Inflammatory macrophage (primary cell): Measurements from ENCODE around the gene ZCCHC14.
"Not testable (repeated sequence)": the region's sequence is repeated elsewhere in the genome, so short reads cannot be mapped to it uniquely, and the experiment has no call there.

Experiments used
- DNase-seq, 2 donors: peaks; one replicate each; pipeline ENCODE4 v3.0.0-alpha.2; 2020 to 2022

Gene ZCCHC14

GRCh38 chr16:87380881-87381280 lies 111.9 kb downstream of the ZCCHC14 start:
- DNase-seq, result no peak

- DNase-seq, result no peak
Observed at GRCh38 chr16:87380403-87380802, 112.4 kb downstream of the ZCCHC14 start.

- DNase-seq, result not testable (repeated sequence)
Observed at GRCh38 chr16:87379312-87379752, 113.5 kb downstream of the ZCCHC14 start.

- DNase-seq, result no peak
Observed at GRCh38 chr16:87376660-87377059, 116.2 kb downstream of the ZCCHC14 start.

- peak in 1 of 2 donors; percentile 17 for DNase-seq
Observed at GRCh38 chr16:87375426-87376135, 117.2 kb downstream of the ZCCHC14 start.

GRCh38 chr16:87374313-87374712 lies 118.5 kb downstream of the ZCCHC14 start:
- DNase-seq, result no peak

- DNase-seq, result no peak
Observed at GRCh38 chr16:87372305-87372704, 120.5 kb downstream of the ZCCHC14 start.

- DNase-seq, result no peak
Observed at GRCh38 chr16:87371261-87371866, 121.5 kb downstream of the ZCCHC14 start.

- DNase-seq, result no peak
Observed at GRCh38 chr16:87369796-87370719, 122.8 kb downstream of the ZCCHC14 start.

GRCh38 chr16:87369117-87369765 lies 123.6 kb downstream of the ZCCHC14 start:
- DNase-seq, result no peak

GRCh38 chr16:87368029-87368770 lies 124.6 kb downstream of the ZCCHC14 start:
- DNase-seq, result peak; percentile 27 to 76

- DNase-seq, result no peak
Observed at GRCh38 chr16:87367529-87367928, 125.3 kb downstream of the ZCCHC14 start.

GRCh38 chr16:87366930-87367329 lies 125.9 kb downstream of the ZCCHC14 start:
- no peak for DNase-seq

- DNase-seq, result no peak
Observed at GRCh38 chr16:87366288-87366687, 126.5 kb downstream of the ZCCHC14 start.

- no peak for DNase-seq
Observed at GRCh38 chr16:87365021-87365713, 127.7 kb downstream of the ZCCHC14 start.

GRCh38 chr16:87363771-87364455 lies 128.9 kb downstream of the ZCCHC14 start:
- no peak for DNase-seq

GRCh38 chr16:87362828-87363559 lies 129.8 kb downstream of the ZCCHC14 start:
- DNase-seq, result not testable (repeated sequence)

GRCh38 chr16:87361916-87362619 lies 130.8 kb downstream of the ZCCHC14 start:
- no peak for DNase-seq
